CD8-positive, alpha-beta memory T cell (primary cell): ENCODE data around the gene BNC2. TPM values are rescaled to one million over a fixed set of nuclear protein-coding genes. Genes with fewer than 3 reads are reported as not detected.

Experiments used
- CTCF ChIA-PET: fragments of 350-600 bp; sonication (Branson Sonifier 250); formaldehyde crosslinking; loops from one replicate; lab custom pipeline; 2021; ENCODE audit warnings: antibody characterized with exemption; lab: Charles Lee
- POLR2A ChIA-PET: fragments of 350-600 bp; sonication (Branson Sonifier 250); formaldehyde crosslinking; loops from one replicate; lab custom pipeline; 2021; ENCODE audit warnings: antibody characterized with exemption; lab: Charles Lee
- DNase-seq, 5 donors: peaks; one replicate each; pipeline versions ENCODE4 v3.0.0 to v3.0.0-alpha.2; 2020 to 2022; ENCODE audit warnings: mixed read lengths in 1 of 5
- H3K27ac ChIP-seq: one replicate; pipeline ENCODE4 v1.7.0; 2013; ENCODE audit warnings: low read depth, mild to moderate bottlenecking, low read length, moderate library complexity
- H3K27me3 ChIP-seq: 2 replicates; pipeline ENCODE4 v1.7.0; 2013; ENCODE audit warnings: low read length, mild to moderate bottlenecking; ENCODE audit not compliant: insufficient read depth, poor library complexity, severe bottlenecking
- H3K36me3 ChIP-seq: 2 replicates; pipeline ENCODE4 v1.7.0; 2013; ENCODE audit warnings: mild to moderate bottlenecking, low read length, moderate library complexity; ENCODE audit not compliant: insufficient read depth
- H3K4me1 ChIP-seq: 2 replicates; pipeline ENCODE4 v1.7.0; 2013; ENCODE audit warnings: mild to moderate bottlenecking, low read length, moderate library complexity; ENCODE audit not compliant: insufficient read depth
- H3K4me3 ChIP-seq: 2 replicates; pipeline ENCODE4 v1.7.0; 2013; ENCODE audit warnings: mild to moderate bottlenecking, low read length
- H3K9me3 ChIP-seq: 2 replicates; pipeline ENCODE4 v1.7.0; 2013; ENCODE audit warnings: mild to moderate bottlenecking, low read length
- H3K27ac Mint-ChIP-seq, 8 donors: one replicate each; pipeline ENCODE4 v1.8.0; 2020 to 2021; ENCODE audit warnings: mixed read lengths in 8 of 8, mild to moderate bottlenecking in 6 of 8, inconsistent platforms in 3 of 8, moderate library complexity in 3 of 8
- H3K27me3 Mint-ChIP-seq, 2 donors: one replicate each; pipeline ENCODE4 v1.8.0; 2020 to 2021; ENCODE audit warnings: mixed read lengths in 2 of 2, mild to moderate bottlenecking in 1 of 2, moderate library complexity in 1 of 2
- H3K36me3 Mint-ChIP-seq, 3 donors: one replicate each; pipeline ENCODE4 v1.8.0; 2020 to 2021; ENCODE audit warnings: mixed read lengths in 3 of 3, inconsistent platforms in 1 of 3, mild to moderate bottlenecking in 1 of 3
- H3K4me1 Mint-ChIP-seq, 3 donors: one replicate each; pipeline ENCODE4 v1.8.0; 2020 to 2021; ENCODE audit warnings: mixed read lengths in 3 of 3, inconsistent platforms in 1 of 3, mild to moderate bottlenecking in 1 of 3
- H3K4me3 Mint-ChIP-seq, 7 donors: one replicate each; pipeline ENCODE4 v1.8.0; 2020 to 2021; ENCODE audit warnings: mixed read lengths in 7 of 7, mild to moderate bottlenecking in 6 of 7, moderate library complexity in 4 of 7, inconsistent platforms in 2 of 7
- H3K9me3 Mint-ChIP-seq, 5 donors: one replicate each; pipeline ENCODE4 v1.8.0; 2020 to 2022; ENCODE audit warnings: mixed read lengths in 5 of 5, mild to moderate bottlenecking in 3 of 5, moderate library complexity in 2 of 5, inconsistent platforms in 1 of 5
- polyA plus RNA-seq: library from polyadenylated mRNA; unstranded; fragments of 300-500 nt; fragmentation: Illumina TruSeq; gene quantifications from one replicate; pipeline ENCODE4 v1.2.3, GENCODE V29; 2021
- total RNA-seq, 2 experiments: library from RNA; stranded (reverse); gene quantifications; one replicate each; pipeline ENCODE4 v1.2.3, GENCODE V29; 2021

BNC2 gene
- total and polyA plus RNA-seq, 3 experiments from 2014 or later: 0.18 TPM; not detected in 2

DNA sequence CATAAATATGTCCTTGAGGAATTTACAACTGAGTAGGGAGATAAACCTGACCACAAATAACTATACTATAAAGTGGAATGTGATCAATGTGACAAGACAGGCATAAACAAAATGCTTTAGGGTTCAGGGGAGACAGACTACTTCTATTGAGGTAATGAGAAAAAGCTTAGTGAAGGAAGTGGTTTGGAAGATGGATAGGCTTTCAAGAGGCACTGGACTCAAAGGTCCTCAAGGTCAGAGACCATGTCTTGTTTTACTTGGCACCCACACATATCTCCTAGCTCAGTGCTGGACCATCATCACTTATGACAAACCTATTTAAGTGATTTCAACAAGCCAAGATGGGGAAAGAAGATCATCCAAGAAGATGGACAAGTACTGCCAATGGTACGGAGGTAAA, 257.8 kb downstream of the BNC2 start:
- Mint-ChIP-seq H3K36me3 (no peaks in the 10 kb centered on the region), H3K9me3 (peaks cover 2 to 33% (median 9%) of the 10 kb centered on the region in 5 donors), H3K27ac (no peak overlapping the region), H3K4me1 (no peaks in the 10 kb centered on the region), H3K4me3 (no peak overlapping the region), H3K27me3 (no peaks in the 10 kb centered on the region)
- CTCF ChIA-PET: no interaction called here
- no peaks in the 10 kb centered on the region for H3K36me3 ChIP-seq
- no peak overlapping the region for H3K4me3 ChIP-seq
- DNase-seq: no peak
- no peak overlapping the region for H3K27ac ChIP-seq
- POLR2A ChIA-PET: no interaction called here
- no peaks in the 10 kb centered on the region for H3K27me3 ChIP-seq
- no peaks in the 10 kb centered on the region for H3K4me1 ChIP-seq
- H3K9me3 ChIP-seq: no peaks in the 10 kb centered on the region

GRCh38 chr9:16611983-16612382, 258.5 kb downstream of the BNC2 start:
- H3K27ac Mint-ChIP-seq: no peak overlapping the region

DNA sequence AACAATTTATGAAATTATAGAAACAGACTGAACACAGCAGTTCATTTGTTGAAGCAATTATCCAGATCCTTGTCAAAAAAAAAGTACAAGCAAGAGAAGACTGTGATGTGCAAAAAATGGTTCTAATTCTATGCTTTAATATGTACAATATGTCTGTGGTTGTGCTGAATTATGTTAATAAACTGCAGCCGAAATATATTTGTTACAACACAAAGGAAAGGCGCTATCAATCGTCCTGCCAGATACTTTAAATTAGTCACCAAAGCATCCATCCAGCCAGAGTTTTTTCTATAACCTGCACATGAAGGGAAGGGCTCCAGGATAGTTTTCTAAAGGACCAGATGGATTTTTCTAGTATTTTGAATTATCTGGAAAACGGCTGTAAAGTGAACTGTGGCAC, 259.5 kb downstream of the BNC2 start:
- Mint-ChIP-seq H3K27ac (no peak overlapping the region), H3K9me3 (peaks cover 0 to 33% (median 4%) of the 10 kb centered on the region in 5 donors), H3K4me3 (no peak overlapping the region), H3K27me3 (no peaks in the 10 kb centered on the region), H3K36me3 (no peaks in the 10 kb centered on the region), H3K4me1 (no peaks in the 10 kb centered on the region)
- H3K27ac ChIP-seq: no peak overlapping the region
- no peaks in the 10 kb centered on the region for H3K9me3 ChIP-seq
- H3K27me3 ChIP-seq: no peaks in the 10 kb centered on the region
- POLR2A ChIA-PET: no interaction called here
- CTCF ChIA-PET: no interaction called here
- no peaks in the 10 kb centered on the region for H3K36me3 ChIP-seq
- no peak overlapping the region for H3K4me3 ChIP-seq
- H3K4me1 ChIP-seq: no peaks in the 10 kb centered on the region
- no peak for DNase-seq

More at GRCh38 chr9:16611983-16612382, 258.5 kb downstream of the BNC2 start:
- H3K27ac ChIP-seq: no peak overlapping the region
- H3K4me3 Mint-ChIP-seq: no peak overlapping the region
- no peaks in the 10 kb centered on the region for H3K27me3 Mint-ChIP-seq
- no peaks in the 10 kb centered on the region for H3K27me3 ChIP-seq
- no peaks in the 10 kb centered on the region for H3K4me1 Mint-ChIP-seq
- ChIA-PET CTCF (no interaction called here), POLR2A (no interaction called here)
- H3K4me1 ChIP-seq: no peaks in the 10 kb centered on the region
- DNase-seq: no peak
- no peaks in the 10 kb centered on the region for H3K36me3 Mint-ChIP-seq
- H3K9me3 Mint-ChIP-seq: peaks cover 0 to 33% (median 7%) of the 10 kb centered on the region in 5 donors
- no peaks in the 10 kb centered on the region for H3K9me3 ChIP-seq
- H3K36me3 ChIP-seq: no peaks in the 10 kb centered on the region
- no peak overlapping the region for H3K4me3 ChIP-seq

DNA sequence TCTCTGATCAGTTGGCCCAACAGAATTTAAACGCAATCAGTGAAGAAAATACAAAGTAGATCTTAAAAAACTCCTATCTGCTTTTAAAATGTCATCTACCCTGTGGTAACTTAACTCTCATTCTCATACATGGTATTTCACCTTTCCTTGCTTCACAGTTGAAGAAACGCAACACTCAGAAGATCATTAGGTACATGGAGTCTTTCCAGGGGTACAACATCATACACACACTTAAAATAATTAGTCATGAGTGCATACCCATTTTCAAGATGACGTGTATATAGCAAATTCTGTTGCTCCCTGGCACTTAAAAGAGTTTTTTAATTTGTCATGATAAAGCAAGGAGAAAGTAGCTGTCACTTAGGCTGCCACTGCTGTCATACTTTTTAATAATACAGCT, 259.9 kb downstream of the BNC2 start:
- Histone ChIP-seq H3K27ac (no peak overlapping the region), H3K27me3 (no peaks in the 10 kb centered on the region), H3K4me1 (no peaks in the 10 kb centered on the region), H3K36me3 (no peaks in the 10 kb centered on the region), H3K9me3 (no peaks in the 10 kb centered on the region), H3K4me3 (no peak overlapping the region)
- Mint-ChIP-seq H3K27me3 (no peaks in the 10 kb centered on the region), H3K4me3 (no peak overlapping the region), H3K27ac (no peak overlapping the region), H3K36me3 (no peaks in the 10 kb centered on the region), H3K4me1 (no peaks in the 10 kb centered on the region), H3K9me3 (peaks cover 0 to 33% (median 3%) of the 10 kb centered on the region in 5 donors)
- POLR2A ChIA-PET: no interaction called here
- CTCF ChIA-PET: no interaction called here
- DNase-seq: no peak

DNA sequence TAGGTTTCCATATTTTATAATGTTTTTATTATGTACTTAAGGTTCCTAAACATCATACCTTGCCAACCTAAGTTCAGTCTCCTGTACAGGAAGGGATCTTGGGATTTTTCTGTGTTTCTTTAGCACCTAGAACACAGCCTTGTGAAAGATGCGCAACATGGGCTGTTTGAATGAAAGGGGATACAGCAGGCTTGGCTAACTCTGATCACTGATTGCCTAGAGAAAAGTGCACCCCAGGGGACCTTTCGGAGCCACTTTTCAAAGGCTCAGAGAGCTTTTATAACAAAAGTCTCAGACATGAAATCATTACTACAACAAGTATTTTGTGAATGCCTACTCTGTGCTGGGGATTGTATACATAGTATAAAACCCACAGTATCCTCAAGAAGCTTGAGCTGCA, 261.6 kb downstream of the BNC2 start:
- no peak overlapping the region for H3K27ac ChIP-seq
- no peaks in the 10 kb centered on the region for H3K9me3 ChIP-seq
- no peaks in the 10 kb centered on the region for H3K36me3 Mint-ChIP-seq
- ChIA-PET CTCF (no interaction called here), POLR2A (no interaction called here)
- no peaks in the 10 kb centered on the region for H3K4me1 Mint-ChIP-seq
- peaks cover 0 to 36% (median 4%) of the 10 kb centered on the region in 5 donors for H3K9me3 Mint-ChIP-seq
- no peak overlapping the region for H3K4me3 Mint-ChIP-seq
- no peak for DNase-seq
- H3K4me3 ChIP-seq: no peak overlapping the region
- no peak overlapping the region for H3K27ac Mint-ChIP-seq
- no peaks in the 10 kb centered on the region for H3K27me3 Mint-ChIP-seq
- H3K4me1 ChIP-seq: no peaks in the 10 kb centered on the region
- H3K36me3 ChIP-seq: no peaks in the 10 kb centered on the region
- H3K27me3 ChIP-seq: no peaks in the 10 kb centered on the region

GRCh38 chr9:16602494-16602893, 268.0 kb downstream of the BNC2 start:
- no peaks in the 10 kb centered on the region for H3K36me3 Mint-ChIP-seq
- CTCF ChIA-PET: no interaction called here
- Histone ChIP-seq H3K4me1 (no peaks in the 10 kb centered on the region), H3K4me3 (no peak overlapping the region), H3K9me3 (no peaks in the 10 kb centered on the region), H3K27ac (no peak overlapping the region), H3K27me3 (no peaks in the 10 kb centered on the region), H3K36me3 (no peaks in the 10 kb centered on the region)
- no peak for DNase-seq
- no peaks in the 10 kb centered on the region for H3K4me1 Mint-ChIP-seq
- peaks cover 3 to 20% (median 4%) of the 10 kb centered on the region in 5 donors for H3K9me3 Mint-ChIP-seq
- H3K4me3 Mint-ChIP-seq: no peak overlapping the region
- H3K27me3 Mint-ChIP-seq: no peaks in the 10 kb centered on the region
- no peak overlapping the region for H3K27ac Mint-ChIP-seq
- POLR2A ChIA-PET: no interaction called here

- Mint-ChIP-seq H3K9me3 (peaks cover 3 to 20% (median 4%) of the 10 kb centered on the region in 5 donors), H3K4me3 (no peak overlapping the region), H3K27me3 (no peaks in the 10 kb centered on the region), H3K27ac (no peak overlapping the region), H3K36me3 (no peaks in the 10 kb centered on the region), H3K4me1 (no peaks in the 10 kb centered on the region)
- ChIA-PET POLR2A (no interaction called here), CTCF (no interaction called here)
- no peak overlapping the region for H3K4me3 ChIP-seq
- no peaks in the 10 kb centered on the region for H3K36me3 ChIP-seq
- no peaks in the 10 kb centered on the region for H3K4me1 ChIP-seq
- H3K27me3 ChIP-seq: no peaks in the 10 kb centered on the region
- no peaks in the 10 kb centered on the region for H3K9me3 ChIP-seq
- H3K27ac ChIP-seq: no peak overlapping the region
- DNase-seq: no peak
Measured at GRCh38 chr9:16601991-16602390, 268.5 kb downstream of the BNC2 start.

GRCh38 chr9:16598316-16598715, 272.2 kb downstream of the BNC2 start:
- ChIA-PET POLR2A (no interaction called here), CTCF (no interaction called here)
- H3K27me3 Mint-ChIP-seq: no peaks in the 10 kb centered on the region
- DNase-seq: no peak
- Histone ChIP-seq H3K27ac (no peak overlapping the region), H3K9me3 (no peaks in the 10 kb centered on the region), H3K27me3 (no peaks in the 10 kb centered on the region), H3K4me3 (no peak overlapping the region), H3K4me1 (no peaks in the 10 kb centered on the region), H3K36me3 (no peaks in the 10 kb centered on the region)
- no peaks in the 10 kb centered on the region for H3K36me3 Mint-ChIP-seq
- H3K4me1 Mint-ChIP-seq: no peaks in the 10 kb centered on the region
- peaks cover 2 to 23% (median 3%) of the 10 kb centered on the region in 5 donors for H3K9me3 Mint-ChIP-seq
- no peak overlapping the region for H3K4me3 Mint-ChIP-seq
- H3K27ac Mint-ChIP-seq: no peak overlapping the region

DNA sequence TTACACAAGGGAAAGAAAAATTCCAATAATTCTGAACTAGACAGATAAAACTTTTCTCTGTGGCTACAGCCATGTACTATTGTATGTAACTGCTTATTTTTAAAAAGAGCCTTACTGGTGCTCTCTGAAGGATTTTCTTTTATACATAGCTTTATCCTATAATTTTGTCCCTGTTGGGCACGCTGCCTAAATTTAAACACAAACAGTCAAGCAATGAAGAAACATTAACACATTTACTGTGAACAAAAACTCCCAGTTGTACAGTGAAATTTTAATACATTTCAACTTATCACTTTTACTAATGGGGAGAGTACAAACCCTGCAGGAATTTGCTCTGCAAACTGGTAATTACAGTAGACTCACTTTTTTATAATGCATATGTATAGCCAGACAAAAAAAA, 273.3 kb downstream of the BNC2 start:
- H3K27me3 ChIP-seq: no peaks in the 10 kb centered on the region
- DNase-seq: no peak
- H3K4me3 ChIP-seq: no peak overlapping the region
- peaks cover 2 to 23% (median 3%) of the 10 kb centered on the region in 5 donors for H3K9me3 Mint-ChIP-seq
- no peak overlapping the region for H3K27ac ChIP-seq
- H3K27me3 Mint-ChIP-seq: no peaks in the 10 kb centered on the region
- H3K27ac Mint-ChIP-seq: no peak overlapping the region
- no peaks in the 10 kb centered on the region for H3K4me1 Mint-ChIP-seq
- ChIA-PET CTCF (no interaction called here), POLR2A (no interaction called here)
- H3K4me1 ChIP-seq: no peaks in the 10 kb centered on the region
- no peaks in the 10 kb centered on the region for H3K36me3 ChIP-seq
- H3K9me3 ChIP-seq: no peaks in the 10 kb centered on the region
- no peak overlapping the region for H3K4me3 Mint-ChIP-seq
- no peaks in the 10 kb centered on the region for H3K36me3 Mint-ChIP-seq
